NCI-H146 (cell line): ENCODE data around the gene POM121.
"Not testable (repeated sequence)": the region's sequence is repeated elsewhere in the genome, so short reads cannot be mapped to it uniquely, and the experiment has no call there.

Experiments
- DNase-seq: peaks from one replicate; lab custom pipeline; 2025; lab: John Stamatoyannopoulos, UW

POM121 gene

GRCh38 chr7:72949686-72950085, 24.8 kb downstream of the POM121 start:
- not testable (repeated sequence) for DNase-seq

- DNase-seq = not testable (repeated sequence)
Observed at GRCh38 chr7:72950432-72950831, 25.5 kb downstream of the POM121 start.

GRCh38 chr7:72953901-72954562, 29.1 kb downstream of the POM121 start:
- DNase-seq = not testable (repeated sequence)

GRCh38 chr7:72954563-72955198, 29.8 kb downstream of the POM121 start:
- not testable (repeated sequence) for DNase-seq

- DNase-seq = not testable (repeated sequence)
Observed at GRCh38 chr7:72960029-72960428, 35.1 kb downstream of the POM121 start.

- DNase-seq = not testable (repeated sequence)
Observed at GRCh38 chr7:72960626-72961345, 35.9 kb downstream of the POM121 start.

GRCh38 chr7:72961346-72961650, 36.4 kb downstream of the POM121 start:
- DNase-seq = not testable (repeated sequence)

GRCh38 chr7:72963056-72963455, 38.2 kb downstream of the POM121 start:
- DNase-seq = not testable (repeated sequence)

- DNase-seq = not testable (repeated sequence)
Observed at GRCh38 chr7:72965186-72965975, 40.5 kb downstream of the POM121 start.

- DNase-seq = not testable (repeated sequence)
Observed at GRCh38 chr7:72966892-72967291, 42.0 kb downstream of the POM121 start.

- DNase-seq = not testable (repeated sequence)
Observed at GRCh38 chr7:72968980-72969516, 44.2 kb downstream of the POM121 start, which contains the start of gene TRIM74. TSS of gene TRIM74 (minus strand) at chr7:72969466. CDS start at chr7:72966157, 3,309 bp downstream.

- not testable (repeated sequence) for DNase-seq
Observed at GRCh38 chr7:72969688-72970087, 44.8 kb downstream of the POM121 start.

- not testable (repeated sequence) for DNase-seq
Observed at GRCh38 chr7:72971505-72971904, 46.6 kb downstream of the POM121 start.

- DNase-seq = not testable (repeated sequence)
Observed at GRCh38 chr7:72974781-72975180, 49.9 kb downstream of the POM121 start.

- not testable (repeated sequence) for DNase-seq
Observed at GRCh38 chr7:72975656-72976286, 50.9 kb downstream of the POM121 start.

GRCh38 chr7:72976434-72976833, 51.5 kb downstream of the POM121 start:
- DNase-seq = not testable (repeated sequence)

- not testable (repeated sequence) for DNase-seq
Observed at GRCh38 chr7:72980382-72980781, 55.5 kb downstream of the POM121 start.

- not testable (repeated sequence) for DNase-seq
Observed at GRCh38 chr7:72982084-72982483, 57.2 kb downstream of the POM121 start.

GRCh38 chr7:72990146-72990913, 65.4 kb downstream of the POM121 start:
- DNase-seq = not testable (repeated sequence)

- DNase-seq = not testable (repeated sequence)
Observed at GRCh38 chr7:72995484-72995883, 70.6 kb downstream of the POM121 start.
